K562 treated with DMSO at 1 percent for 12 hours (cell line): ENCODE measurements around the gene KRT76. TPM values are rescaled to one million over a fixed set of nuclear protein-coding genes. Genes with fewer than 3 reads are reported as not detected.

ENCODE experiments used
- total RNA-seq: library from RNA; unstranded; fragments of 300-600 nt; gene quantifications from 2 replicates; pipeline ENCODE4 v1.2.3, GENCODE V29; 2022; ENCODE audit not compliant: insufficient read depth

KRT76 gene
- total RNA-seq = not detected in 2 replicates

DNA sequence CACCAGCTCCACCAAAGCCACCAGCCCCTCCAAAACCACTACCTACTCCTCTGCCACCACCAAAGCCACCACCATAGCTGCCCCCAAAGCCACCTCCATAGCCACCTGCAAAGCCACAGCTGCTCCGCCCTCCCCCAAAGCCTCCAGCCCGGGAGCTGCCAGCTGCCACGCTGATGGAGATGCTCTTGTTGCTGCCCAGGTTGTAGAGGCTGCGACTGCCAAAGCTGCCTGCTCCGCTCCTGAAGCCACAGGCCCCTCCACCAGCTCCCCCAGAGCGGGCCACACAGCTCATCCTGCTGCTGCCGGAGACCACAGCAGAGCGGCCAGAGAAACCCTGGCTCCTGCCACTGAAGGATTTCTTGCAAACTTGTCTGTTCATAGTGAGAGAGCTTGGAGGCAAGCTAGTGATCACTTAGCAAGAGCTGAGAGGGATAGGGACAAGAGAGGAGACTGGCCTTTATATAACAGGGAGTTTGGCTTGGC, at the start of gene KRT76:
Gene KRT76 (minus strand): TSS at position 433 of the 483 bp plus-strand sequence. CDS start 54 bp downstream, at position 379.

GRCh38 chr12:52813885-52814709, 37.0 kb upstream of the KRT76 start, which contains the start of gene KRT4:
TSS of gene KRT4 (minus strand) at chr12:52814116. CDS start at chr12:52814058, 58 bp downstream.

DNA sequence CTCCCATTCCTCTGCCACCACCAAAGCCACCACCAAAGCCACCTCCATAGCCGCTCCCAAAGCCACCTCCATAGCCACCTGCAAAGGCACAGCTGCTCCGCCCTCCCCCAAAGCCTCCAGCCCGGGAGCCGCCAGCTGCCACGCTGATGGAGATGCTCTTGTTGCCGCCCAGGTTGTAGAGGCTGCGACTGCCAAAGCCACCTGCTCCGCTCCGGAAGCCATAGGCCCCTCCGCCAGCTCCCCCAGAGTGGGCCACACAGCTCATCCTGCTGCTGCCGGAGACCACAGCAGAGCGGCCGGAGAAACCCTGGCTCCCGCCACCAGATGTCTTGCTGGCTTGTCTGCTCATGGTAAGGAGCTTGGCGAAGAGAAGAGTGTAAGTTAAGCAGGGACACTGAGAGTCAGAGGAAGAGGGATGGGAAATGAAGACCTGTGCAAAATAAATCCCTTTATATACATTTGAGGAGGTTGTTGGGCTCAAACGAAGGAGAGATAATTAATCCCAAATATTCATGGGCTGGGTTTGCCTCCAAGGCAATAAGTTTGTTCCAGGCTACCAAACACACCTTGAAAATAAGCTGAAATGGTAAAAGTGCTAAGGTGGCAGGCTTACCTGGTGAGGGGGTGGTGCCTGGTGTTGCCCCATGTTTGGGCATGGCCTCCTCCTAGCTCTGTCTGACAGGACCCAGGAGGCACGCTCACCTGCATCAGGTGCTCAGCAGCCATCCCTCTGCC, 18.7 kb upstream of the KRT76 start, which contains the start of gene KRT3:
Gene KRT3 (minus strand): TSS at position 424 of the 735 bp plus-strand sequence. CDS start 75 bp downstream, at position 349.

Other genes starting within 250 kb of the KRT76 start
- gene KRT71, start 224.2 kb downstream of the KRT76 start, total RNA-seq = not detected in 2 replicates
- gene KRT74, start 203.5 kb downstream of the KRT76 start, total RNA-seq = not detected in 2 replicates
- gene KRT72, start 175.9 kb downstream of the KRT76 start, total RNA-seq = not detected in 2 replicates
- not detected in 2 replicates for gene KRT73, start 158.8 kb downstream of the KRT76 start, total RNA-seq
- 0.26 TPM in 1 of 2 replicates, not detected in the other for gene KRT2, start 125.1 kb downstream of the KRT76 start, total RNA-seq
- gene KRT1, start 96.9 kb downstream of the KRT76 start, total RNA-seq = not detected in 2 replicates
- gene KRT77, start 73.8 kb downstream of the KRT76 start, total RNA-seq = not detected in 2 replicates
- not detected in 2 replicates for gene KRT3, start 18.8 kb upstream of the KRT76 start, total RNA-seq
- gene KRT4, start 36.8 kb upstream of the KRT76 start, total RNA-seq = not detected in 2 replicates
- gene KRT79, start 57.0 kb upstream of the KRT76 start, total RNA-seq = not detected in 2 replicates
- not detected in 2 replicates for gene KRT78, start 71.6 kb upstream of the KRT76 start, total RNA-seq
- gene KRT8, start 127.7 kb upstream of the KRT76 start, total RNA-seq = 398 and 473 TPM in 2 replicates
- 337 and 355 TPM in 2 replicates for gene KRT18, start 171.8 kb upstream of the KRT76 start, total RNA-seq
- gene EIF4B, start 229.1 kb upstream of the KRT76 start, total RNA-seq = 167 and 294 TPM in 2 replicates